Measurements from ENCODE around the gene TP73.

GRCh38 chr1:3649342-3650247 is 2.7 kb upstream of the TP73 start, which contains the start of gene WRAP73:
- TF ChIP-seq CTCF (IDR thresholded peaks at IDR 0.05) (peak in 1 of 4 donors; percentile 8), POLR2A (IDR thresholded peaks at IDR 0.05) (peak; percentile 68)

Data from right lobe of liver (tissue), 4 donors.